Chondrocyte (in vitro differentiated cells): Measurements from ENCODE around the gene SSTR5. TPM values are rescaled to one million over a fixed set of nuclear protein-coding genes. Genes with fewer than 3 reads are reported as not detected.

Experiments
- DNase-seq: peaks from one replicate; pipeline ENCODE4 v3.0.0; 2021; ENCODE audit warnings: mixed read lengths, low spot score
- H3K27ac Mint-ChIP-seq: one replicate; pipeline ENCODE4 v1.8.0; 2021; ENCODE audit warnings: mild to moderate bottlenecking, moderate library complexity, mixed read lengths; ENCODE audit not compliant: unreplicated experiment
- H3K27me3 Mint-ChIP-seq: 2 replicates; pipeline ENCODE4 v1.8.0; 2021; ENCODE audit warnings: low read depth, mixed read lengths
- H3K36me3 Mint-ChIP-seq: 2 replicates; pipeline ENCODE4 v1.8.0; 2021; ENCODE audit warnings: low read depth, mixed read lengths
- H3K4me1 Mint-ChIP-seq: 2 replicates; pipeline ENCODE4 v1.8.0; 2021; ENCODE audit warnings: low read depth, mild to moderate bottlenecking, mixed read lengths
- H3K4me3 Mint-ChIP-seq: one replicate; pipeline ENCODE4 v1.8.0; 2021; ENCODE audit warnings: mild to moderate bottlenecking, moderate library complexity, mixed read lengths; ENCODE audit not compliant: unreplicated experiment
- H3K9me3 Mint-ChIP-seq: 2 replicates; pipeline ENCODE4 v1.8.0; 2021; ENCODE audit warnings: low read depth, mixed read lengths
- total RNA-seq: library from RNA; stranded (reverse); gene quantifications from 3 replicates; pipeline ENCODE4 v1.2.1, GENCODE V29; 2021
- TF ChIP-seq, protein P1 (sequence below): fragments of 200-600 bp; sonication (generic); IDR thresholded peaks from 2 replicates; pipeline ENCODE4 v1.5.0; 2021; ENCODE audit warnings: antibody characterized with exemption, mild to moderate bottlenecking, moderate library complexity

SSTR5 gene
- total RNA-seq, 1 donor from 2014 or later: not detected

DNA sequence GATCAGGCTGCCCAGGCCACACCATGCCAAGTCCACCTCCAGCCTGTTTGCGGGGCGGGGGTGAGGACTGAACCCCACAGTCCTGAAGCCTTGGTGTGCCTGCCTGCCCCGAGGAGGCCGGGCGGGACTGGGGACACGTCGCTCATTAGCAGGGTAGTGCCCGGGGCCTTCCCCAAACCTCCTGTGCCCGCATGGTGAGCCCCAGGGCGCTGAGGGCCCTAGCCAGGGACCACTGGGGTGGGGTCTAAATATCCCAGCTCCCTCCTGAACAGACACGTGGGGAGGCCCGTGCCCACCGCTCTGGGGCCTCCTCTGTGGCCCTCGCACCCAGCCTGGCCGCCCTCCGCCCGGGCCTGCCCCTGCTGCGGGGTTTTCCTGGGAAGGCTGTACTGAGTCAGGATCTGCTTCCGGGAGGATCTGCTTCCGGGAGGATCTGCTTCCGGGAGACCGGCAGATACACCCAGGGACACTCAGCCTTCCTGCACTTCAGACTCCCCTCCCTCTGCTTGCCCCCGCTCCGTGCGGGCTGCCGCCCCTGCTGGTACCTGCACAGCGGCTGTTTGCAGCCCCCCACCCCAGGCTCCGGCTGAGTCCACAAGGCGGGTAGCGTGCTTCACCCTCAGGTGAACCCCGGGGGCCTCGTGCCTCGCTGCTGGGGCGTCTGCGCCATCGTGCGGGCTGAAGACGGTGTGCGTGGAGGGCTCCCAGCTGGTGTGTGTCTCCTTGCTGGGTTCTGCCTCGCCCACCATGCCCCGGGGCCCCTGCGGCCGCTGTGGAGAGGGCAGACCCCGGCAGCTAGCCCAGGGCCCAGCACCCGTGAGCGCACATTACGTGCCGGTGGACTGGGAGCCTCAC, 56.8 kb downstream of the SSTR5 start:
- DNase-seq: no peak
- no peaks in the 10 kb centered on the region for H3K36me3 Mint-ChIP-seq
- TF ChIP-seq, protein P1, sequence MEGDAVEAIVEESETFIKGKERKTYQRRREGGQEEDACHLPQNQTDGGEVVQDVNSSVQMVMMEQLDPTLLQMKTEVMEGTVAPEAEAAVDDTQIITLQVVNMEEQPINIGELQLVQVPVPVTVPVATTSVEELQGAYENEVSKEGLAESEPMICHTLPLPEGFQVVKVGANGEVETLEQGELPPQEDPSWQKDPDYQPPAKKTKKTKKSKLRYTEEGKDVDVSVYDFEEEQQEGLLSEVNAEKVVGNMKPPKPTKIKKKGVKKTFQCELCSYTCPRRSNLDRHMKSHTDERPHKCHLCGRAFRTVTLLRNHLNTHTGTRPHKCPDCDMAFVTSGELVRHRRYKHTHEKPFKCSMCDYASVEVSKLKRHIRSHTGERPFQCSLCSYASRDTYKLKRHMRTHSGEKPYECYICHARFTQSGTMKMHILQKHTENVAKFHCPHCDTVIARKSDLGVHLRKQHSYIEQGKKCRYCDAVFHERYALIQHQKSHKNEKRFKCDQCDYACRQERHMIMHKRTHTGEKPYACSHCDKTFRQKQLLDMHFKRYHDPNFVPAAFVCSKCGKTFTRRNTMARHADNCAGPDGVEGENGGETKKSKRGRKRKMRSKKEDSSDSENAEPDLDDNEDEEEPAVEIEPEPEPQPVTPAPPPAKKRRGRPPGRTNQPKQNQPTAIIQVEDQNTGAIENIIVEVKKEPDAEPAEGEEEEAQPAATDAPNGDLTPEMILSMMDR: no peak
- H3K4me3 Mint-ChIP-seq: no peak overlapping the region
- H3K27ac Mint-ChIP-seq: no peak overlapping the region
- H3K9me3 Mint-ChIP-seq: no peaks in the 10 kb centered on the region
- no peaks in the 10 kb centered on the region for H3K4me1 Mint-ChIP-seq
- peaks cover 2% of the 10 kb centered on the region for H3K27me3 Mint-ChIP-seq

DNA sequence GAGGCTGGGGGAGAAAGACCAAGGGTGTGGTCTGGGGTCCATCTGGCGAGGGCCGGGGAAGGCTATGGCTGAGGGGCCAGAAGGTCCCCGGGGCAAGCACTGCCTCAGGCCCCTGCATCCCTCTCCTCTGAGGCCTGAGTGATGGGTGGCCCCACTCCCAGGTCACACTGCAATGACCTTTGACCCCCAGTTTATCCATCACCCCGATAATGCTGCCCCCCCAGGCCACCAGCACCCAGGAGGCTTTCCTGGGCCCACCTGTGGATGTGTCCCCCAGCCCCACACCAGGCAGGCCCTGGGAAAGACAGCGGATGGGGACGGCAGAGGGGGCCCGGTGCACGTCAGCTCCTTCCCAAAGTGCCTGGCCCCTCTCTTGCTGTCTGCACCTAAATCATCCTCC, 57.8 kb downstream of the SSTR5 start:
- no peaks in the 10 kb centered on the region for H3K4me1 Mint-ChIP-seq
- no peak overlapping the region for H3K27ac Mint-ChIP-seq
- H3K27me3 Mint-ChIP-seq: peaks cover 2% of the 10 kb centered on the region
- H3K36me3 Mint-ChIP-seq: no peaks in the 10 kb centered on the region
- TF ChIP-seq, protein P1: no peak
- no peaks in the 10 kb centered on the region for H3K9me3 Mint-ChIP-seq
- H3K4me3 Mint-ChIP-seq: no peak overlapping the region
- no peak for DNase-seq

Other genes starting within 250 kb of the SSTR5 start
- gene LMF1, start 101.8 kb upstream of the SSTR5 start, total RNA-seq: 21.6 to 25.6 TPM (median 21.7 TPM) in 3 replicates
- 0.10 to 0.15 TPM (median 0.15 TPM) in 3 replicates for gene SOX8, start 91.0 kb upstream of the SSTR5 start, total RNA-seq
- gene C1QTNF8, start 23.5 kb downstream of the SSTR5 start, total RNA-seq: not detected in 3 replicates
- 55.9 to 73.4 TPM (median 73.2 TPM) in 3 replicates for gene CACNA1H, start 80.4 kb downstream of the SSTR5 start, total RNA-seq
- gene TPSG1, start 152.5 kb downstream of the SSTR5 start, total RNA-seq: not detected in 3 replicates
- gene TPSB2, start 157.4 kb downstream of the SSTR5 start, total RNA-seq: not detected in 3 replicates
- not detected in 3 replicates for gene TPSAB1, start 168.0 kb downstream of the SSTR5 start, total RNA-seq
- not detected in 3 replicates for gene TPSD1, start 183.3 kb downstream of the SSTR5 start, total RNA-seq
- 97.9 to 110 TPM (median 105 TPM) in 3 replicates for gene UBE2I, start 236.9 kb downstream of the SSTR5 start, total RNA-seq